ENCODE results near the gene ZSWIM4.
"Not testable (repeated sequence)": the region's sequence is repeated elsewhere in the genome, so short reads cannot be mapped to it uniquely, and the experiment has no call there.

The ZSWIM4 gene

DNA sequence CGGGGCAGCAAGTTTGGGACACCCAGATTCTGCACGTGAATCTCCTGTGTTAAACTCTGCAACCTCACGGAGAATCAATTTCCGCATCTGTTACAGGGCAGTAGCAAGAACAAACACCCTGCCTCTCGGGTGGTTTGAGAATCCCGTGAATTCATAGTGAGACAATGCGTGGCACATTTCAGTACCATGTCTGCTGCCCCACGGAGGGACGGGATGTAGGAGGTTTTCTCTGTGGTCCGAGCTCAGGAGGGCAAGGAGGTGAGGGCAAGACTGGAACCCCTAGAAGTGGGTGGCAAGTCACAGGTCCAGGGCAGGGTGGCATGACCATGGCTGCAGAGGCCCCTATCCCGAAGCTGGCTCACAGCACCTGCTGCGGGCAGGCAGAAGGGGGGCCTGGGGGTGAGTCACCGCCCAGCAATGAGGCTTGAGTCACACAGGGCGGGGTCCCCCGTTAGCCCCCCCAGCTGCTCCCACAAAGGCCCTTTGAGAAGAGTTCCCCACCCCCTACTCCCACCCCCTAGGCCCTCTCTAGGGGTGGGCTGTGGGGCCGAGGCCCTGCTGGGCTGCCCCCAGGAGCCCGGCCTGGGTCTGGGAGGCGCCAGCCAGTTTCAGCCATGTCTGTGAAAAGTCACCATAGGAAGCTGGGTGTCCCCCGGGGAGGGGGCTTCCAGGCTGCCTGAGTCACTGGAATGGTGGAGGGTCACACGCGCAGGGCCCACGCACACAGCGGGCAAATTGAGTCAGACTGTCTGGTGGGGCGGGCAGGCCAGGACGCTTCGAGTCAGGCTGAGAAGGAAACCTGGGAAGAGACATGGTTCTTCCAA is 55.9 kb downstream of the ZSWIM4 start:
- peak; percentile 89 for DNase-seq (ENCODE audit: low spot score)
- POLR2A ChIA-PET (ENCODE audit: low non-redundant PET), result interaction anchor here (0.6 to 1.0 kb wide), 4 partner anchors 15 to 800 kb away, joined by 3 to 5 read pairs (median 4); a partner anchor contains a TSS
- CTCF ChIA-PET, result interaction anchor here (0.5 to 1.0 kb wide), 3 partner anchors 11 to 153 kb away, joined by 3 to 5 read pairs (median 3); no protein-coding TSS in a partner anchor
- TF ChIP-seq, protein P1, sequence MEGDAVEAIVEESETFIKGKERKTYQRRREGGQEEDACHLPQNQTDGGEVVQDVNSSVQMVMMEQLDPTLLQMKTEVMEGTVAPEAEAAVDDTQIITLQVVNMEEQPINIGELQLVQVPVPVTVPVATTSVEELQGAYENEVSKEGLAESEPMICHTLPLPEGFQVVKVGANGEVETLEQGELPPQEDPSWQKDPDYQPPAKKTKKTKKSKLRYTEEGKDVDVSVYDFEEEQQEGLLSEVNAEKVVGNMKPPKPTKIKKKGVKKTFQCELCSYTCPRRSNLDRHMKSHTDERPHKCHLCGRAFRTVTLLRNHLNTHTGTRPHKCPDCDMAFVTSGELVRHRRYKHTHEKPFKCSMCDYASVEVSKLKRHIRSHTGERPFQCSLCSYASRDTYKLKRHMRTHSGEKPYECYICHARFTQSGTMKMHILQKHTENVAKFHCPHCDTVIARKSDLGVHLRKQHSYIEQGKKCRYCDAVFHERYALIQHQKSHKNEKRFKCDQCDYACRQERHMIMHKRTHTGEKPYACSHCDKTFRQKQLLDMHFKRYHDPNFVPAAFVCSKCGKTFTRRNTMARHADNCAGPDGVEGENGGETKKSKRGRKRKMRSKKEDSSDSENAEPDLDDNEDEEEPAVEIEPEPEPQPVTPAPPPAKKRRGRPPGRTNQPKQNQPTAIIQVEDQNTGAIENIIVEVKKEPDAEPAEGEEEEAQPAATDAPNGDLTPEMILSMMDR (conservative IDR thresholded peaks at IDR 0.05; ENCODE audit: low read depth), result no peak
- H3K27ac ChIP-seq, result peak overlapping the region; percentile 100

DNA sequence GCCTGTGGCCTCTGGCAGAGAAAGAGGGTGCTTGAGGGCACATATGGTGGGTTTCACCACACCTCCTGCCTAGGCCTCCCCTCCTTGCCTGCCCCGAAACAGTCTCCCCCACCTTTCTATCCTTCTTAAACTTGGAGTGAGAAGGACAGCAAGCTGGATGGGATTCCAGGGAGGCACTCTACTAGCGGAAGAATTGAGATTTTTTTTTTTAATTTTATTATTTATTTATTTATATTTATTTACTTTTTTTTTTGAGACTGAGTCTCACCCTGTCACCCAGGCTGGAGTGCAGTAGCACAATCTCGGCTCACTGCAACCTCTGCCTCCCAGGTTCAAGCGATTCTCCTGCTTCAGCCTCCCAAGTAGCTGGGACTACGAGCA is 56.5 kb downstream of the ZSWIM4 start:
- DNase-seq (ENCODE audit: low spot score), result not testable (repeated sequence)
- ChIA-PET CTCF (interaction anchor here (0.7 to 1.0 kb wide), 2 partner anchors 11 to 67 kb away, joined by 3 to 5 read pairs; no protein-coding TSS in a partner anchor), POLR2A (ENCODE audit: low non-redundant PET) (interaction anchor here (0.6 to 1.7 kb wide), 5 partner anchors 8 to 801 kb away, joined by 3 to 6 read pairs (median 4); a partner anchor contains a TSS)
- H3K27ac ChIP-seq, result peak overlapping the region; percentile 100

DNA sequence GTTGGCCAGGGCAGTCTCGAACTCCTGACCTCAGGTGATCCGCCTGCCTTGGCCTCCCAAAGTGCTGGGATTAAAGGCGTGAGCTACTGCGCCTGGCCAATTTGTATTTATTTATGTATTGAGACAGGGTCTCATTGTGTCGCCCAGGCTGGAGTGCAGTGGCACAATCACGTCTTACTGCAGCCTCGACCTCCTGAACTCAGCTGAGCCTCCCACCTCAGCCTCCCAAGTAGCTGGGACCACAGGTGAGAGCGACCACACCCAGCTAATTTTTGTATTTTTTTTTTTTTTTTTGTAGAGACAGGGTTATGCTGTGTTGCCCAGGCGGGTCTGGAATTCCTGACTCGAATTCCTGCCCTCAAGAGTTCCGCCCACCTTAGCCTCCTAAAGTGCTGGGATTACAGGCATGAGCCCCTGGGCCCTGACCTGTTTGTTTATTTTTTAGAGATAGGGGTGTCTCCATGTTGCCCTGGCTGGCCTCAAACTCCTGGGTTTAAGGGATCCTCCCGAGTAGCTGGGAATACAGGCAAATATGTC is 57.0 kb downstream of the ZSWIM4 start:
- POLR2A ChIA-PET (ENCODE audit: low non-redundant PET), result interaction anchor here (0.6 to 1.7 kb wide), 3 partner anchors 9 to 706 kb away, joined by 3 to 6 read pairs (median 5); no protein-coding TSS in a partner anchor
- not testable (repeated sequence) for DNase-seq (ENCODE audit: low spot score)
- H3K27ac ChIP-seq, result peak overlapping the region; percentile 100
- CTCF ChIA-PET, result interaction anchor here (1.7 kb wide), 1 partner anchor 10 kb away, joined by 7 read pairs; no protein-coding TSS in a partner anchor

DNA sequence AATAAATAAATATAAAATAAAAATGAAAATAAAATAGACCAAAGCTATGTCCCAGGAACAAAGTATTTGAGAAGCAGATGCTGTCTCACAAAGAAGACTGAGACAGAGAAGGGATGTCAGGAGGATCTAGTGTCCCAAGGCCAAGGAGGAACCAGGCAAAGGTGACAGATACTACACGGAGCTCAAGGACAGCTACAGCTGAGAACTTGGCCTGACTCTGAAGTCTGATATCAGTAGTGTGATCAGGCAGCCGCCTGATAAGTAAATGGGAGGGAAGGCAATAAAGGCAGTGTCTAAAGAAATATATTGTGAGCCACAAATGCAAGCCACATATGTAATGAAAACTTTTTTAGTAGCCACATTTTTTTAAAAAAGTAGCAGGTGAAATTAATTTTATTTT is 61.3 kb downstream of the ZSWIM4 start:
- ChIA-PET POLR2A (ENCODE audit: low non-redundant PET) (interaction anchor here (1.0 kb wide), 1 partner anchor 20 kb away, joined by 4 read pairs; no protein-coding TSS in a partner anchor), CTCF (no interaction called here)
- peak overlapping the region; percentile 100 for H3K27ac ChIP-seq
- TF ChIP-seq, protein P1 (conservative IDR thresholded peaks at IDR 0.05; ENCODE audit: low read depth), result no peak
- no peak for DNase-seq (ENCODE audit: low spot score)

DNA sequence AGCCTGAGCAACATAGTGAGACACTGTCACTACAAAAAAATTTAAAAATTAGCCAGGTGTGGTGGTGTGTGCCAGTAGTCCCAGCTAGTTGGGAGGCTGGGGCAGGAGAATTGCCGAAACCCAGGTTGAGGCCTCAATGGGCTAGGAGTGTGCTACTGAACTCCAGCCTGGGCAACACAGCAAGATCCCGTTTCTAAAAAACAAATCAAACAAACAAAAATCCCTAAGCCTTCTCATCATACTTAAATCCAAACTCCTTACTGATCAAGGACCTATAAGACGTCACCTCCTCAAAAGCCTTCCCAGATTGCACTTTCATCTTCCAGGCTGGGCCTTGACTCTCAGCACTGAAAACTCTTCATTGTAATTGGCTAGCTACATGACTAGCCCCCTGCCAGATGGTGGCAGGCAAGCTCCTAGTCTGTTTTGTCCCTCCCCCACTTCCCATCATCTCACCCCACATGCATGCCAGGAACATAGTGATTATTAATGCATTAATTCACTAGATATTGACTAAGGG is 64.2 kb downstream of the ZSWIM4 start:
- CTCF ChIA-PET, result interaction anchor here (1.1 kb wide), 1 partner anchor 25 kb away, joined by 3 read pairs; no protein-coding TSS in a partner anchor
- peak overlapping the region; percentile 100 for H3K27ac ChIP-seq
- POLR2A ChIA-PET (ENCODE audit: low non-redundant PET), result interaction anchor here (0.5 to 1.3 kb wide), 3 partner anchors 23 to 82 kb away, joined by 3 to 4 read pairs (median 3); no protein-coding TSS in a partner anchor
- DNase-seq (ENCODE audit: low spot score), result no peak
- TF ChIP-seq, protein P1 (conservative IDR thresholded peaks at IDR 0.05; ENCODE audit: low read depth), result no peak

DNA sequence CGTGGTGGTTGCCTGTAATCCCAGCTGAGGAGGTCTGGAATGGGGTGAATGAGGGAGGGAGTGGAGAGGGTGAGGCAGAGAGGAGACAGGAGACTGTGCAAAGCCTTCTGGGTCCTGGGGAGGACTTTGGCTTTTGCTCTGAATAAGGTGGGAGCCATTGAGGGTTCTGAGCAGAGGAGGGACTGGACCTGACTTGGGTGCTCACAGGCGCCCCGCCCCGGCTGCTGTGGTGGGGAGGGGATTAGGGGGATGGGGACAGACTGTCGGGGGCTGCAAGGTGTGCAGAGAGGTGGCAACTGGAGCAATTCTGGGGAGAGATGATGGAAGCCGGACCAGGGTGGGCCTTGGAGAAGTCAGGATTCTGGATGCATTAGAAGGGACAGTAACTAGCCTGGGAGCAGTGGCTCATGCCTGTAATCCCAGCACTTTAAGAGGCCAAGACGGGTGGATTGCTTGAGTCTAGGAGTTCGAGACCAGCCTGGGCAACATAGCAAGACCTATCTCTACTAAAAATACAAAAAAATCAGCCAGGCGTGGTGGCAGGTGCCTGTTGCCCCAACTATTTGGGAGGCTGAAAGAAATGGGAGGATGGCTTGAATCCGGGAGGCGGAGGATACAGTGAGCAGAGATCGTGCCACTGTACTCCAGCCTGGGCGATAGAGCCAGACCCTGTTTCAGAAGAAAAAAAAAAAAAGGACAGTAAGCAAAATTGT is 65.6 kb downstream of the ZSWIM4 start:
- H3K27ac ChIP-seq, result peak overlapping the region; percentile 100
- TF ChIP-seq, protein P1 (conservative IDR thresholded peaks at IDR 0.05; ENCODE audit: low read depth), result no peak
- no peak for DNase-seq (ENCODE audit: low spot score)
- ChIA-PET POLR2A (ENCODE audit: low non-redundant PET) (interaction anchor here (1.4 to 1.5 kb wide), 2 partner anchors 25 to 27 kb away, joined by 4 to 6 read pairs; no protein-coding TSS in a partner anchor), CTCF (interaction anchor here (0.6 to 0.7 kb wide), 2 partner anchors 239 to 324 kb away, joined by 3 to 7 read pairs; no protein-coding TSS in a partner anchor)

DNA sequence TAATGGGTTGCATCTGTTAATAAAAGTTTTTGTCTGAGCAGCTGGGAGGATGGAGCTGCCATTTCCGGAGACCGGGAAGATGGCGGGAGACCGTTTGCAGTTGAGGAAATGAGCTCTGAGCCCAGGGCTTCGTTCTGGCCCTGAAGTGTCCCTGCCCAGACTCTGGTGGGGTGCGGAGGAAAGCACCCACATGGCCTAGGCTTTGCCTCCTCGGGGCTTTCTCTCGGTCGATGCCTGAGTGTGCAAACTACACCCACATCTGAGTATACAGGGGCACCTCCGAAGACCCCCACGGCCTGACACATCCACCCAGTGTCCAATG is 66.1 kb downstream of the ZSWIM4 start:
- TF ChIP-seq, protein P1 (conservative IDR thresholded peaks at IDR 0.05; ENCODE audit: low read depth), result no peak
- CTCF ChIA-PET, result interaction anchor here (0.6 to 0.7 kb wide), 2 partner anchors 239 to 324 kb away, joined by 3 to 7 read pairs; no protein-coding TSS in a partner anchor
- POLR2A ChIA-PET (ENCODE audit: low non-redundant PET), result interaction anchor here (1.4 to 1.5 kb wide), 2 partner anchors 26 to 27 kb away, joined by 4 to 6 read pairs; no protein-coding TSS in a partner anchor
- DNase-seq (ENCODE audit: low spot score), result no peak
- H3K27ac ChIP-seq, result peak overlapping the region; percentile 100

All from RWPE1 (cell line).